NCI-H146 treated with DMSO at 0.1 percent for 48 hours (cell line): ENCODE results near the gene TMIGD2.
"Not testable (repeated sequence)": the region's sequence is repeated elsewhere in the genome, so short reads cannot be mapped to it uniquely, and the experiment has no call there.

Source experiments
- DNase-seq: peaks from one replicate; lab custom pipeline; 2025; ENCODE audit not compliant: unreplicated experiment; lab: John Stamatoyannopoulos, UW

Gene TMIGD2

DNA sequence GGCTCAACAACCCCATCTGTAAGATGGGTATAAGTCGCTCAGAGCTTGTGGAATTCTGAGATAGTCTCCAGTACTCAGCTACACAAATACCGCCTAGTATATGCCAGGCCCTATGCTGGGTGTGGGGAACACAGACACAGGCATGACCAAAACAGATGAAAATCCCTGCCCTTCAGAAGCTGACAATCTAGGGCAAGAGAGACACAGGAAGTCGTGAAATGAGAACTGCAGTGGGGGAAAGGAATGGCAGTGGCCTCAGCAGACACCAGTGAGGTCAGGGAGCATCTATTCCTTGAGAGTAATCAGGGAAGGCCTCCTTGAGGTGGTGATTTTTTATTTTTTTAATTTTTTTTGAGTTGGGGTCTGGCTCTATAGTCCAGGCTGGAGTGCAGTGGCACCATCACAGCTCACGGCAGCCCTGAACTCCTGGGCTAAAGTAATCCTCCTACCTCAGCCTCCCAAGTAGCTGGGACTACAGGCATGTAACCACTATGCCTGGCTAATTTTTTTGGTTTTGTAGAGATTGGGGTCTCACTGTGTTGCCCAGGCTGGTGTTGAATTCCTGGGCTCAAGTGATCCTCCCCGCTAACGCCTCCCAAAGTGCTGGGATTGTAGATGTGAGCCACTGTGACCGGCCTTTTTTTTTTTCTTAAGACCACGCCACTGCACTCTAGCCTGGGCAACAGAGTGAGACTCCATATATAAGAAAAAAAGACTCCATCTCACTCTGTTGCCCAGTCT lies 3.2 kb downstream of the TMIGD2 start:
- no peak for DNase-seq

DNA sequence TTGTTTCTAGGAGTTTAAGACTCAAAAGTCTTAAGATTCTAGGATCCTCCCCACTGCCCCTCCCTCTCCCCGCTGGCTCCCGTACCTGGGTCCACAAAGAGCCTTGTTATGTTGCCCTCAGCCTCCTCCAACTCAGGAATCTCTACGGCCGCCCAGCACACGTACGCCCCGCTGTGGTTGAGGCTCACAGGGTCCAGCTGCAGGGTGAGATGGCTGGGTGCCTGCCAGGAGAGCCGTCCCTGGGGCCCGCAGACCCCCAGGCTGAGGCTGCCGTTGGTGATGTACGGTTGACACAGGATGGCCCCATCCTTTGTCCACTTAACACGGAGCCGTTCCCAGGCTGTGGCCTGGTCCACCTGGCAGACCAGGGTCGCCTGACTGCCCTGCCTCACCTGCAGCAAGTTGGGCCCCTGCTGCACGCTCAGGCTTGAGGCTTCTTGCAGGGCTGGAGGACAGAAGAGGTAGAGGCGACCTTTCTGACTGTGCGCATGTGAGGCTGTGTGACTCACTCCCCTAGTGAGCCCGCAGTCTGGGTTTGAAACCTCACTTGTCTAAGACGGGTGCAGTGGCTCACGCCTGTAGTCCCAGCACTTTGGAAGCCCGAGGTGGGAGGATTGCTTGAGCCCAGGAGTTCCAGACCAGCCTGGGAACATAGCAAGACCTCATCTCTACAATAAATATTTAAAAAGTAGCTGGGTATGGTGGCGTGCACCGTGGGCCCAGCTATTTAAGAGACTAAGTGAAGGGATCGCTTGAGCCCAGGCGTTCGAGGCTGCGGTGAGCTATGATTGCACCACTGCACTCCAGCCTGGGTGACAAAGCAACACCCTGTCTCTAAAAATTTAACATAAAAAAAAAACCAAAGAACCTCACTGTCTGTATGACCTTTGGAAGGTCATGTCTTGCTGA lies 4.0 kb downstream of the TMIGD2 start:
- no peak for DNase-seq

- DNase-seq, result peak; percentile 5
Observed at GRCh38 chr19:4295972-4296771, 6.0 kb downstream of the TMIGD2 start.

DNA sequence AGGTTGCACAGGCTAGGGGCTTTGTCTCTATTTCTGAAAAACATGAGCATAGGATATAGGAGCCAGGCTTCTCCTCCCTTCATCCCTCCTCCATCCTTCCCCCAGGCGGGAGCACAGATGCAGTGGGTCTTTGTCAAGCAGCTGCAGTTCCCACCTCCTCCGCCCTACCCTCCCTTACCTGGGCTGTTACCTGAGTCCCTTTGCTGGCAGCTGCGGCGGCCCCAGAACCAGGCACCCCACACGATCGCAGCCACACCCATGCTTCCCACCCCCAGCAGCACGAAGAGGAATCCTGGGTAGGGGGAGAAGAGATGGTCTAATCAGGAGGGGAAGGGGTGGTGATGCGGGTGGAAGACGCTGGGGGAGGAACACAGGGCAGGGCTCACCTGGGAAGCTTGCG lies 7.8 kb downstream of the TMIGD2 start:
- DNase-seq, result no peak

- no peak for DNase-seq
Observed at GRCh38 chr19:4292515-4292914, 9.7 kb downstream of the TMIGD2 start.

- no peak for DNase-seq
Observed at GRCh38 chr19:4291184-4291732, 10.9 kb downstream of the TMIGD2 start.

DNA sequence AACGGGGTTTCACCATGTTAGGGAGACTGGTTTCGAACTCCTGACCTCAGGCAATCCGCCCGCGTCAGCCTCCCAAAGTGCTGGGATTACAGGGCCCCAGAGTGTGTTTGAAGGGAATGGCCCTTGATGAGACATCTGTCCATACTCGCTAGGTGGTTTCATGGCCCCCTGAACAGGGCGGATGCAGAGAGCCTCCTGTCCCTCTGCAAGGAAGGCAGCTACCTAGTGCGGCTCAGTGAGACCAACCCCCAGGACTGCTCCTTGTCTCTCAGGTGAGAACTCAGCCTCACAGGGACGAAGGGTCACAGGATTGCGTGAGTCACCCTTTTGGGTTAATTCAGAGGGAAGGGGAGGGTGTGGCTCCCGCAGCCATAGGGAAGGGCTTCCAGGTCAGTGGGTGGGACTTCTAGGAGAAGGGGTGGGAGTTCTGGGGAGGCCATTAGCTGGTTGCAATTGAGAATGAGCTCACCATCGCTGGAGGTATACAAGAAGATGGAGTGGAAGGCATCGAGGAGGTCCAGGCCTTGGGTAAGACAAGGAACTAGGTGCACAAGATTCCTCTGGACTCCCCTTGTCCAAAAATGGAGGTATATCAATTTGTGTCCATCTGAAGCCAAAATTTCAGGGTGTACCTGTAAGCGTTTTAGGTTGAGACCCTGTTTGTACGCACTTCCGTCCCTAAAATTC lies 14.0 kb downstream of the TMIGD2 start:
- no peak for DNase-seq

- DNase-seq, result not testable (repeated sequence)
Observed at GRCh38 chr19:4286141-4286540, 16.0 kb downstream of the TMIGD2 start.

- DNase-seq, result no peak
Observed at GRCh38 chr19:4284974-4285373, 17.2 kb downstream of the TMIGD2 start.

DNA sequence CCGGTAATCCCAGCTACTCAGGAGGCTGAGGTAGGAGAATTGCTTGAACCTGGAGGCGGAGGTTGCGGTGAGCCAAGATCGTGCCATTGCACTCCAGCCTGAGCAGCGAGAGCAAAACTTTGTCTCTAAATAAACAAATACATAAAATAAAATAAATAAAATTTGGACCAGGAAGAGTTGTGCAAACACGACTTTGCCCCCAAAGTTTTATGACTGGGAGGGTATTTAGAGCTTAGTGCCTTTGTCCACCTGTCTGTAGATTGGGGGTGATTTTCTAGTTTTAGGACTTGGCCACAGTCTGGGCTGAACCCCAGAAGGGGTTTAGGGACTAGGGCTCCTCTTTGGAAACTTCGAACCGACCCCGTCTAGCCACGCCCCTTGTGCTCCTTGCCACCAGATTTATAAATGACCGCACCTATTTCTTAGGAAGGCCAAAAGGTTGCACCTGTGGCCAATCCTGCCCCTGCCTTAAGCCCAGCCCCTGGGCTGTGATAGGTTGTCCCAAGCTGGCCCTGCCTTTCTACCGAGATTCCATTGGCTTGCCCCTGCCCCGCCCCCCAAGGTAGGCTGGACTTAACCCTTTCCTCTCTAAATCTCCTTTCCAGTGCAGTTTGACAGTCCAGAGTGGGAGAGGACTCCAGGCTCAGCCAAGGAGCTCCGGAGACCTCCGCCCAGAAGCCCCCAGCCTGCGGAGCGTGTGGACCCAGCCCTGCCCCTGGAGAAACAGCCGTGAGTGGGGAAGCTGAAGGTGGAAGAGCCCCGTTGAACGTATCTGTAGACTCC lies 17.8 kb downstream of the TMIGD2 start:
- DNase-seq, result no peak

GRCh38 chr19:4279530-4280422 lies 22.4 kb downstream of the TMIGD2 start:
- DNase-seq, result no peak

DNA sequence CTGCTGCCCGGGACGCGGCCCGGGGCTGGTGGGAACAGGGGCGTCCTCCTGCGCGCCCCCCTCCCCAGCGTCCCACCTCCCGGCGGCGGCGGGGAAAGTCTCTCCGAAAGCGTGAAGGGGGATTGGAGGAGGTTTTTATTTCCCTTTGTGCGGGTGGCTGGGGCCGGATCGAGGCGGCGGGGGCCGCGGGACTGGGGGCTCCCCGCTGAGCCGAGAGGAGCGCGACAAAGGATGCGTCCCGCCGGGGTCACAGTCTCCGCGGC lies 23.0 kb downstream of the TMIGD2 start:
- no peak for DNase-seq

DNA sequence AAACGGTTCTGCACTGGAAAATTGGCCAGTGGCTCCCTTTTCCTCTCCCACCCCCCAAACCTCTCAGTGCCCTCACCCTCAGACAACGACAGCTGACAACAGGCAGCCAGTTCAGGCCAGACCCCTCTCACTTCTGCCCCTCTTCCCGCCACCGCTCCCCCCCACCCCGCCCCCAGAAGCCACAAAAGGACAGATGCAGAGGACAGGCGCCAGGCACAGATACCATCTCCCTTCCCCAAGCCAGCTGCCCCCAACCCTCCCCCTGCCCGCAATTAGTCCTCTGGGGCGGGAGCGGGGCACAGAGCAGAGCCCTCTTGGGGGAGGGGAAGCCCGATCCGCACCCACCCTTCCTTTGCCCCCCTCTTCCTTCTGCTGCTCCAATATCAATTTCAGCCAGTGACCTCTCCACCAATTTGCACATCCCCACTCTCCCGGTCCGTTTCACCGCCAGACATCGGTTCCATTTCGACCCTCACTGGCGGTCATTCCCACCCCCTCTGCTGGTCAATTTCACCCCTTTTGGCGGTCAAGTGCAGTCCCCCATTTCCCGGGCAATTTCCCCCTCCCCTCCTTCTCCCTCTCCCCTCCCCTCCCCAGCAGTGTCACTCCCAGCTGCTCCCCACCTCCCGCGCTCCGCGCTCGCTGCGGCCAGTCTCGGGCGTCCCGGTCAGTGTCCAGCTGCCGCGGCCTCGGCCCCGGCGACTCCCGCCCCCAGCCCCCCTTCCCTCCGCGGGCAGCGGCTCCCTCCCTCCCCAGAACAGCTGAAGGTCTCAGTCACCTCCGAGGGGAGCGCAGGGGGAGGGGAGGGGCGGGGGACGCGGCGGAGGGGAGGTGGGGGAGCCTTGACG lies 23.5 kb downstream of the TMIGD2 start, which contains the start of gene SHD:
Gene SHD, plus strand, starts transcription at position 848 of the 848 bp plus-strand sequence. CDS start 798 bp downstream, outside the sequence.
- peak; percentile 10 for DNase-seq

DNA sequence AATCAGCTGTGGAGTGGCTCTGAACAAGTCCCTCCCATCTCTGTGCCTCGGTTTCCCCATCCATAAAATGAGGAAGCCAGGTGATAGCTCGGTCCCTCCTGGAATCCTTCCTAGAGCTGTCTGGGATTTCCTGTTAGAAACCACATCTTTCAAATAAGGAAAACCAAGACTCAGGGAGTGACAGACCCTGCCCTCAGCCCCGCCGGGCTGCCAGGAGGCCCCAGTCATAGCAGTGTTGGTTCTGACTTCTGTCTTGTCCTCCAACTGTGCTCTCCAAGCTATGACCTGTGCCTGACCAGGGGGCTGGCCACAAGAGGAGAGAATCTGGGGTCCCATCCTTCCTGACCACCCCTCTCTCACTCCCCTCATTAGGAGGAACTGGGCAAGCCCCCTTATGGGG lies 24.2 kb downstream of the TMIGD2 start:
- DNase-seq, result no peak

DNA sequence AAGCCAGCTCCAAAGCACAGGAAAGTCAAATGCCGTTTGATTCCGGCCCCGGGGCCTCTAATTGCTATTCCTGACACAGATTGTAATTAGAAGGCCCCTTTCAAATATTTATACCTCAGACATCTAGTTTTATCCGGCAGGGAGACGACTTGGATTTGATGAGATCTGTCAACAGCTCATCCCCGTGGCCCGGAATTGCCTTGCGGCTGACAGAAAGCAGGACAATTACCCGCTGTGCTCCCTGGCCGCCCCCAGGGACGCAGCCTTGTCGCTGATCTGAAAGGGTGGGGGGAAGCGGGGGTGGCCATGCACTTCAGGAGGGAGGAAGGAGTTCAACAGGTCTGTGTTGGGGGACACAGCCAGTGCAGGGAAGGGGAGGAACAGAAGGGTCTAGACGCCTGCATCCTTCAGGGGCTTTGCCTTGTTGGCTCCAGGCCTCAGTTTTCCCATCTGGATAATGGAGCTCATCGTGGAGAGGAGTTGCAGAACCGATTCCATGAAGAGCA lies 24.9 kb downstream of the TMIGD2 start:
- DNase-seq, result no peak

- not testable (repeated sequence) for DNase-seq
Observed at GRCh38 chr19:4274321-4274686, 27.9 kb downstream of the TMIGD2 start.

DNA sequence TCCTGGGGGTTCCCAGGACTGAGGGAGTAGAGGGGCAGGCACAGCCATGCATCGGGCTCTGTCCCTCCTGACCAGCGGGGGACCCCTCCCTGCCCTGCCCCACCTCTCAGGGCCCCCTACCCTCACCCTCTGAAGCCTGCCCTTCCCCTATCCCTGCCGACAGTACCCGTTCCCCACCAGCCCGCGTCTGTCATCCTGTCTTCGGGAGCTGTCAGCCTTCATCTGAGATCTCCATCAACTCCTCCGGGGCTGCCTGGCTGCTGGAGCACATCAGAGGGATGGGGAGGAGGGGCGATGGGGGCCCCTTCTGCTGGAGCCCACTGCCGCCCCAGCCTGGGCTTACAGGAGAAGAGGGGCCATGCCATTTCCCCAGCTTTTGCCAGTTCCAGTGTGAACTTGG lies 29.3 kb downstream of the TMIGD2 start:
- no peak for DNase-seq
